NCI-H82 treated with DMSO at 0.1 percent for 48 hours (cell line): ENCODE results near the gene MTHFSD.

Source experiments
- DNase-seq: peaks from one replicate; lab custom pipeline; 2025; ENCODE audit not compliant: unreplicated experiment; lab: John Stamatoyannopoulos, UW

MTHFSD gene

GRCh38 chr16:86492961-86493629, 61.9 kb downstream of the MTHFSD start:
- no peak for DNase-seq

DNA sequence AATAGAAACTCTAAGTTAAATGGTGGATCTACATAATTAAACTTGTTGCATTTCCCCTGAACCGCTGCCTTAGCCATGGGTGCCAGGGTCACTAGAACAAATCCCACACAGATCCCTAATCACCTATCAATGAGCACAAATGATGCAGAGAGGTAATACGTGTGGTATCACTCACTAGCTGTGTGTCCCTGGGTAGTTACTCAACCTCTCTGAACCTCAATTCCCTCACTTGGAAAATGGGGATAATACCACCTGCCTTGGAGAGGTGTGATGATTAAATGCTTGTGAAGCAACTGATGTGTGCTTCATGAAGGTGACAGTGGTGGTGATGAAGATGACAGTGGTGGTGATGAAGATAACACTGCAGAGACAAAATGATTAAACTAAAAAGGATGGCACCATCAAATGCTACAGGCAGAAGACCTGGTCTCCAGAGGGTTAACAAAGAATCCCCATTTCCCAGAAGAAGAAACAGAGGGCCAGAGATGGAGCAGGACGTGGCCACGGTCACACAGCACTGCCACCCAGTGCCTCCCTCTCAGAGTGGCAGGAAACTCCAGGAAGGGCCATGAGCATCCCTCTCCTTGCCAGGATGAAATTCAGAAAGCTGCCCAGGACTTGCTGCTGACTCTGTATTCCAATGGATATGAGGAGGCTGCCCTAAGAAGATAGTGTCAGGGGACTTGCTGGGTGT, 62.6 kb downstream of the MTHFSD start:
- no peak for DNase-seq

DNA sequence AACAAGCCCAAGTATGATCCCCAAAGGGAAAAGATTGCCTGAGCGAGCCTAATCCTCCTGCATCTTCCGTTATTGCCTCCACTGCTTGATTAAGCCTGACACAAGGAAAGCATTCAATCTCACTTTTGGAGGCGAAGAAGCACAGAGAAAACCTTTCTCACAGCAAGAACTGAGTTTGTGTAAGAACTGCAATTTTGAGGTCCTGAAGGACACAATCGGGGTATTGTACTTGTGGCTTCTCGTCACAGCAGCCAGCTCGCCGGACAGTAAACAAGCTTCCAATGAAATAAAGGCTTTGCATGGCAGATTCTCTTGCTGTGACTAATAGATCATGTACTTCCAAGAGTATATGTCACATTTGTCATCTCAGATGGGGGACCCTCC, 63.4 kb downstream of the MTHFSD start:
- no peak for DNase-seq

DNA sequence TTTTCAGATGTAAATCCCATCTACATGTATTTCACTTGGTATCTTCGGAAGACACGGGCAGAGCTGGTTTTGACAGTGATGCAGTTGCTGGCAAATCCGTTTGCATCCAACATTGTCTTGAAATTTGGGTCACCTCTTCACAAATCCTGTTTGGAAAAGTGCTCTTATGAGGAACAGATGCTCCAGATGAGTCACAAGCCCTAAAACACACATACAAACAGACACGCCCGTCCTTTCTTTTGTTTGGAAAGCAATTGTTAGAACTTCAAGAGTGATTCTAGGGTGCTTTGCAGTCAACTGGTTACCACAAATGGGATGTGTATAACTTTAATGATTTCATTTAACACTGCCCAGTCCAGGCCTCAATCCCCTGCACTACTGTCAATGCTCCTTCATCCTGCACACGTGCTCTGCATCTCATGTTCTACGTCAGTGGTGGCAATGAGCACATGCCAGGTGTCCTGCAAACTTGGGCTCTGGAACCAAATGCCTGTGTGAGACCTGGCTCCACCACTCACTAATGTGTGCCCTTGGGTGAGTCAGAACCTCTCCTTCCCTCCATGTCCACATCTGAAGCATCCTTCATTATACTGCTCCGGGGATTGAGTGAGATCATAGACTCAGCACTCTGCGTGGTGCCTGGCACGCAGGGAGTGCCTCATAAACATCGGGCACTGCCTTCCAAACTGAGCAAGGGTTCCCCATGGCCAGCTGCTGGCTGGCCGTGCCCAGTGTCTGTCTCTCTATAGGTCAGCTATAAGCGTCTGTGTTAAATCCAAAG, 64.0 kb downstream of the MTHFSD start:
- no peak for DNase-seq

DNA sequence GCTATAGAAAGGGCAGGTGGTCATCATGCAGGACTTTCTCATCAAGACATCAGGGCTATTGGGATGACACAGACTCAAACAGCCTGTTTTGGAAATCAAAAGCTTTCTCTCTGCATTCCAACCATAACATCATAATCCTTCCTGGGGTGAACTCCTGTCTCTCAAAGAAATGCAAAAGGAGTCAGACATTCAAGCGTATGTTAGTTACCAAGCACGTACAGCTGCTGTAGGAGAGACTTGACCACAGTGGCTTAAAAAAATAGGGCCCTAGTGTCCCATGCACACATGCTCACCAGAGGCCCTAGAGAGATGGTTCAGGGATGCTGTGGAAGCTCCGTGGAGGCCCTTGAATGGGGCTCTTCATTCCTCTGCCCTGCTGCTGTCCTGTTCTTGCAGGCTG, 69.3 kb downstream of the MTHFSD start:
- no peak for DNase-seq

DNA sequence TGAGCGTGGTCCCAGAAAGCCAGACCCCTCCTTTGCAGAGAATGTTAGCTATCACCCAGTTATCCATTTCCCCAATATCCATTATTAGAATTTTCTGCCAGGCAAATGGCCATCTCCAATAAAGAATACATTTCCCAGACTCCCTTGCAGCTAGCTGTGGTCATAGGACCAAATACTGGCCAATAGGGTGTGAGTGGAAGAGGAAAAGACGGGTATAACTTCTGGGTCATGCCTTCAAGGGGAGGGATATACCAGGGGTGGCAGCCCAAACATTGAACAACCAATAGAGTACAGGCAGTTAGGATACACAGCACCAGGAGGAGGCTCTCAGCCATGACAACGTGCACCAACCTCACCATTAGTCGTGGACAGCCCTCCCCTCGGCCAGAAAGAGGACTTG, 70.8 kb downstream of the MTHFSD start:
- DNase-seq, result no peak

GRCh38 chr16:86481607-86482006, 73.4 kb downstream of the MTHFSD start:
- DNase-seq, result no peak

GRCh38 chr16:86480444-86480843, 74.6 kb downstream of the MTHFSD start:
- no peak for DNase-seq
